Osteocyte (in vitro differentiated cells): ENCODE measurements around the gene TEX28. TPM values are rescaled to one million over a fixed set of nuclear protein-coding genes. Genes with fewer than 3 reads are reported as not detected.
"Not testable (repeated sequence)": the region's sequence is repeated elsewhere in the genome, so short reads cannot be mapped to it uniquely, and the experiment has no call there.

Experiments used
- DNase-seq: peaks from one replicate; pipeline ENCODE4 v3.0.0; 2021; ENCODE audit warnings: mixed read lengths; ENCODE audit not compliant: unreplicated experiment; ENCODE audit errors: extremely low spot score
- H3K27ac Mint-ChIP-seq: one replicate; pipeline ENCODE4 v1.8.0; 2021; ENCODE audit warnings: mild to moderate bottlenecking, mixed read lengths; ENCODE audit not compliant: unreplicated experiment
- H3K27me3 Mint-ChIP-seq: one replicate; pipeline ENCODE4 v1.8.0; 2021; ENCODE audit warnings: mixed read lengths; ENCODE audit not compliant: unreplicated experiment
- H3K36me3 Mint-ChIP-seq: one replicate; pipeline ENCODE4 v1.8.0; 2021; ENCODE audit warnings: mixed read lengths; ENCODE audit not compliant: unreplicated experiment
- H3K4me1 Mint-ChIP-seq: one replicate; pipeline ENCODE4 v1.8.0; 2021; ENCODE audit warnings: mixed read lengths; ENCODE audit not compliant: unreplicated experiment
- H3K4me3 Mint-ChIP-seq: one replicate; pipeline ENCODE4 v1.8.0; 2021; ENCODE audit warnings: mild to moderate bottlenecking, moderate library complexity, mixed read lengths; ENCODE audit not compliant: unreplicated experiment
- H3K9me3 Mint-ChIP-seq: one replicate; pipeline ENCODE4 v1.8.0; 2021; ENCODE audit warnings: mixed read lengths; ENCODE audit not compliant: unreplicated experiment
- total RNA-seq: library from RNA; stranded (reverse); gene quantifications from 2 replicates; pipeline ENCODE4 v1.2.1, GENCODE V29; 2021

The TEX28 gene
- total RNA-seq, 1 donor from 2014 or later, result not detected

- H3K27ac Mint-ChIP-seq, H3K4me1 Mint-ChIP-seq, H3K4me3 Mint-ChIP-seq, H3K27me3 Mint-ChIP-seq, H3K9me3 Mint-ChIP-seq, H3K36me3 Mint-ChIP-seq: not testable (repeated sequence)
- peak; percentile 68 for DNase-seq
Observed at GRCh38 chrX:154239982-154240503, 54.9 kb downstream of the TEX28 start.

DNA sequence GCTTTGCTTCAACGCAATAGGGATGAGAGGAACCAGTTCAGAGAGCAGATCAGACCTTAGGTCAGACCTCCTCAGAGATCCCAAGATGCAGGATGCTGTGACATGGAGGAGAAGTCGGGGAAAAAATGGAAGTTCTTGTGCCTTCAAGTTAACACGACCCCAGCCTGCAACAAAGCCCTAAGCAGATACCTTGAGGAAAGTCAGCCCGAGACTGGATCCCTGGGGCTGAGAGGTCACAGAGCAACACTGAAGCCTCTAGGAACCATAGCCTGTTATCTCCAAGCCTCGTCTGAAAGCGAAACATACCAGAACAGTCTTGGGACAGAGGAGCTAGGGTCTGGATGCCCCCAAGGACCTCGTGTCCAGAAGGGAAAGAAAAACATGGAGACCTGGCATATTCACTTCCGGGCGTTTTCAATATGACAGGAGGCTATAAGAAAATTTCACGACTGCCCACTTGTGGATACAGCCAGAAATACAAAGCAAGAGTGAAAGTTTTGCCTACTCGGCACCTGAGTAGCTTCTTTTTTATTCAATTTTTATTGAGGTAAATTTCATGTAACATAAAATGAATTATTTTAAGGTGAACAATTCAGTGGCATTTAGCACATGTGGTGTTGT is 55.9 kb downstream of the TEX28 start:
- H3K27me3 Mint-ChIP-seq, H3K36me3 Mint-ChIP-seq, H3K4me1 Mint-ChIP-seq, H3K9me3 Mint-ChIP-seq, H3K27ac Mint-ChIP-seq, H3K4me3 Mint-ChIP-seq: not testable (repeated sequence)
- peak; percentile 79 for DNase-seq

GRCh38 chrX:154233620-154234019 is 61.3 kb downstream of the TEX28 start:
- not testable (repeated sequence) for H3K36me3 Mint-ChIP-seq, H3K4me1 Mint-ChIP-seq, H3K4me3 Mint-ChIP-seq, H3K27me3 Mint-ChIP-seq, H3K9me3 Mint-ChIP-seq, H3K27ac Mint-ChIP-seq, DNase-seq

DNA sequence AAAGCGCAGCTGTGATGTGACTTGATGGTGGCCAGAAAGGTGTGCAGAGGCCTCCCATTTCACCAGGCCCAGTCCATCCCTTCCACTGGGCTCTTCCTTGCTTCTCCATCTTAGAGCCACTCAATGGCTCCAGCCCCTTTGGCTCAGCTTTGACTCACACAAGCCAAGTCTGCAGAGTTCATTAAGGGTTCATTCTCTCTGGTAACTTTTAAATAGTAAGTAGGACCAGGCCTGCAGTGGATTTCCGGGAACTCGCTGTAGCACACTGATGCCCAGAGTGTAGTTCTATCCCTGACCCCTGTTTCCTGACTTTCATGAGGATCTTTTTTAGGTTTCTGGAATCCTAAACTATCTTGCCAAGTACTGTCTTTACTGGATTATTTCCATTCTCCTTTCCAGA is 63.5 kb downstream of the TEX28 start:
- not testable (repeated sequence) for H3K4me1 Mint-ChIP-seq, H3K4me3 Mint-ChIP-seq, H3K27ac Mint-ChIP-seq, H3K36me3 Mint-ChIP-seq, DNase-seq, H3K9me3 Mint-ChIP-seq, H3K27me3 Mint-ChIP-seq

DNA sequence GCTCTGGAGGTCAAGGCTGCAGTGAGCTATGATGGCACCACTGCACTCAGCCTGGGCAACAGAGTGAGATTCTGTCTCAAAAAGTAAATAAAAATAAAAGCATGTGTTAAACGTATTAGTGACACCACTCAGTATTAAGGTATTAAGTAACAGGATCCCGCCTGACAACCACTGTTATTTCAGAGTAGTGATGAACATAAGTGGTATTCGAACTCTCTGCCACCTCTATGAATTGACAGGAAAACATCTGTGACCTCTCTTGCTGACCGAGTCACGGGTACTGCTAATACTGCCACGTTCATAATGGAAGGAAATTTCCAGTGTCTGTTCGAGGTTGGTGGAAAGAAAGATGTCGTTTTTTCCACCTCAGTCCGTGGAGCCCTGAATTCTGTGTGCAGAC is 68.2 kb downstream of the TEX28 start:
- not testable (repeated sequence) for H3K4me3 Mint-ChIP-seq, DNase-seq, H3K9me3 Mint-ChIP-seq, H3K27me3 Mint-ChIP-seq, H3K36me3 Mint-ChIP-seq, H3K27ac Mint-ChIP-seq, H3K4me1 Mint-ChIP-seq

DNA sequence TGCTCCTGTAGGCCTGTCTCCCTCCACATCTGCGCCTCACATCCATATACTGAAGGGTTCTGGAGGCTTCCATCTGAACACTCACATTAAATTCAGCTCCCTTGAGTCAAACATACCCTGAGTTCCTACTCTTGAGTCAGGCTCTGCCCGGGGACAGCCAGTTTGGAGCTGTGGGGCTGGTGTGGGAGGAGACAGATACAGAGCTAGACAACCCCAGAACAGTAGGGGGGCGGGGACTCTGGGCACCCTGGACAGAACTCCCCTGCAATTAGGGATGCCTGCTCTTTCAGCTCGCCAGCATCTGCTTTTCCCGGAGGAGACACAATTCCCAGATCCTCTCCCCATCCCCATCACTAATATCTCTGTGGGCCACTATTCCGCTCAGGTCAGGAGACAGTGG is 69.6 kb downstream of the TEX28 start:
- DNase-seq, H3K27ac Mint-ChIP-seq, H3K36me3 Mint-ChIP-seq, H3K9me3 Mint-ChIP-seq, H3K27me3 Mint-ChIP-seq, H3K4me3 Mint-ChIP-seq, H3K4me1 Mint-ChIP-seq: not testable (repeated sequence)

Other genes with a start within 250 kb of the TEX28 start
- gene MECP2, start 197.4 kb downstream of the TEX28 start, total RNA-seq, result 43.7 and 44.6 TPM in 2 replicates
- not detected in 2 replicates for gene OPN1LW, start 150.9 kb downstream of the TEX28 start, total RNA-seq
- gene OPN1MW, start 112.5 kb downstream of the TEX28 start, total RNA-seq, result not detected in 2 replicates
- gene OPN1MW2, start 75.4 kb downstream of the TEX28 start, total RNA-seq, result not detected in 2 replicates
- gene OPN1MW3, start 37.5 kb downstream of the TEX28 start, total RNA-seq, result not detected in 2 replicates
- gene TKTL1, start 671 bp upstream of the TEX28 start, total RNA-seq, result not detected in 2 replicates
- gene FLNA, start 79.5 kb upstream of the TEX28 start, total RNA-seq, result 2,024 and 2,203 TPM in 2 replicates
- gene EMD, start 84.2 kb upstream of the TEX28 start, total RNA-seq, result 68.9 and 73.1 TPM in 2 replicates
- 2,857 and 2,892 TPM in 2 replicates for gene RPL10, start 103.3 kb upstream of the TEX28 start, total RNA-seq
- 27.9 and 28.1 TPM in 2 replicates for gene DNASE1L1, start 114.1 kb upstream of the TEX28 start, total RNA-seq
- gene TAFAZZIN, start 116.4 kb upstream of the TEX28 start, total RNA-seq, result 46.2 and 47.3 TPM in 2 replicates
- gene ATP6AP1, start 133.6 kb upstream of the TEX28 start, total RNA-seq, result 144 and 153 TPM in 2 replicates
- gene GDI1, start 142.0 kb upstream of the TEX28 start, total RNA-seq, result 135 and 152 TPM in 2 replicates
- gene FAM50A, start 149.0 kb upstream of the TEX28 start, total RNA-seq, result 92.2 and 92.8 TPM in 2 replicates
- gene PLXNA3, start 163.2 kb upstream of the TEX28 start, total RNA-seq, result 107 and 108 TPM in 2 replicates
- gene LAGE3, start 184.2 kb upstream of the TEX28 start, total RNA-seq, result 15.6 and 19.6 TPM in 2 replicates
- 17.4 and 18.5 TPM in 2 replicates for gene UBL4A, start 191.5 kb upstream of the TEX28 start, total RNA-seq
- gene SLC10A3, start 195.5 kb upstream of the TEX28 start, total RNA-seq, result 20.6 and 22.4 TPM in 2 replicates
- gene FAM3A, start 221.1 kb upstream of the TEX28 start, total RNA-seq, result 38.2 and 40.4 TPM in 2 replicates